ENCODE data around the gene TMEM18. TPM values are rescaled to one million over a fixed set of nuclear protein-coding genes. Genes with fewer than 3 reads are reported as not detected.

The TMEM18 gene
- total and polyA plus RNA-seq, 2 experiments from 2014 or later = 35.4 to 47.1 TPM

GRCh38 chr2:650343-651310, 26.6 kb downstream of the TMEM18 start:
- no peak overlapping the region for H3K4me3 ChIP-seq
- no peak for DNase-seq (ENCODE audit: low spot score)
- no peak overlapping the region for H2AFZ ChIP-seq
- no peaks in the 10 kb centered on the region for H3K4me1 ChIP-seq (ENCODE audit: insufficient read depth)
- H4K20me1 ChIP-seq (ENCODE audit: insufficient read depth, poor library complexity, severe bottlenecking) = no peaks in the 10 kb centered on the region
- H3K36me3 ChIP-seq (replicated peaks; ENCODE audit: insufficient read depth, low read depth) = no peaks in the 10 kb centered on the region
- H3K79me2 ChIP-seq = no peaks in the 10 kb centered on the region
- WGBS (ENCODE audit: low lambda C conversion rate, missing lambda C conversion rate) = 72% methylated on average over 25 of the region's 25 CpGs
- no peak overlapping the region for H3K4me2 ChIP-seq
- TF ChIP-seq CTCF (IDR thresholded peaks at IDR 0.05; ENCODE audit: poor library complexity) (no peak), EZH2phosphoT487 (IDR thresholded peaks at IDR 0.05; ENCODE audit: low read depth, severe bottlenecking, unreplicated experiment) (no peak), EZH2 (IDR thresholded peaks at IDR 0.05; ENCODE audit: borderline replicate concordance) (no peak)
- H3K27ac ChIP-seq = no peak overlapping the region
- H3K9me2 ChIP-seq (replicated peaks; ENCODE audit: insufficient read depth) = no peaks in the 10 kb centered on the region
- H3K27me3 ChIP-seq = peaks cover 2% of the 10 kb centered on the region
- no peaks in the 10 kb centered on the region for H3K9me3 ChIP-seq (ENCODE audit: low read depth)

GRCh38 chr2:649426-650342, 27.5 kb downstream of the TMEM18 start:
- H2AFZ ChIP-seq = no peak overlapping the region
- no peaks in the 10 kb centered on the region for H3K9me3 ChIP-seq (ENCODE audit: low read depth)
- TF ChIP-seq CTCF (IDR thresholded peaks at IDR 0.05; ENCODE audit: poor library complexity) = no peak
- TF ChIP-seq EZH2 (IDR thresholded peaks at IDR 0.05; ENCODE audit: borderline replicate concordance) = no peak
- TF ChIP-seq EZH2phosphoT487 (IDR thresholded peaks at IDR 0.05; ENCODE audit: low read depth, severe bottlenecking, unreplicated experiment) = no peak
- WGBS (ENCODE audit: low lambda C conversion rate, missing lambda C conversion rate) = 96% methylated on average over 20 of the region's 20 CpGs
- H3K9me2 ChIP-seq (replicated peaks; ENCODE audit: insufficient read depth) = no peaks in the 10 kb centered on the region
- no peaks in the 10 kb centered on the region for H3K4me1 ChIP-seq (ENCODE audit: insufficient read depth)
- no peaks in the 10 kb centered on the region for H4K20me1 ChIP-seq (ENCODE audit: insufficient read depth, poor library complexity, severe bottlenecking)
- H3K27me3 ChIP-seq = peaks cover 7% of the 10 kb centered on the region
- H3K27ac ChIP-seq = no peak overlapping the region
- H3K36me3 ChIP-seq (replicated peaks; ENCODE audit: insufficient read depth, low read depth) = no peaks in the 10 kb centered on the region
- H3K4me2 ChIP-seq = no peak overlapping the region
- no peak for DNase-seq (ENCODE audit: low spot score)
- H3K4me3 ChIP-seq = no peak overlapping the region
- H3K79me2 ChIP-seq = no peaks in the 10 kb centered on the region

- Histone ChIP-seq H3K9me3 (ENCODE audit: low read depth) (no peaks in the 10 kb centered on the region), H3K4me2 (no peak overlapping the region), H3K4me3 (no peak overlapping the region), H2AFZ (no peak overlapping the region), H3K9me2 (replicated peaks; ENCODE audit: insufficient read depth) (no peaks in the 10 kb centered on the region), H3K4me1 (ENCODE audit: insufficient read depth) (no peaks in the 10 kb centered on the region), H3K79me2 (no peaks in the 10 kb centered on the region), H4K20me1 (ENCODE audit: insufficient read depth, poor library complexity, severe bottlenecking) (no peaks in the 10 kb centered on the region), H3K27ac (no peak overlapping the region), H3K27me3 (peaks cover 7% of the 10 kb centered on the region), H3K36me3 (replicated peaks; ENCODE audit: insufficient read depth, low read depth) (no peaks in the 10 kb centered on the region)
- no peak for DNase-seq (ENCODE audit: low spot score)
- WGBS (ENCODE audit: low lambda C conversion rate, missing lambda C conversion rate) = 88% methylated on average over 26 of the region's 26 CpGs
- TF ChIP-seq CTCF (IDR thresholded peaks at IDR 0.05; ENCODE audit: poor library complexity) = no peak
- TF ChIP-seq EZH2 (IDR thresholded peaks at IDR 0.05; ENCODE audit: borderline replicate concordance) = no peak
- no peak for TF ChIP-seq EZH2phosphoT487 (IDR thresholded peaks at IDR 0.05; ENCODE audit: low read depth, severe bottlenecking, unreplicated experiment)
These were observed 28.5 kb downstream of the TMEM18 start for GRCh38 chr2:648476-649424.

All from hepatocyte (in vitro differentiated cells).